HG03175 (cell line): ENCODE data around the gene GGCX.

ENCODE experiments used
- ATAC-seq: cut with Tn5 transposase; IDR thresholded peaks from one replicate; pipeline ENCODE4 v1.9.1; 2021; ENCODE audit warnings: mild to moderate bottlenecking, moderate library complexity; ENCODE audit not compliant: unreplicated experiment

Gene GGCX

DNA sequence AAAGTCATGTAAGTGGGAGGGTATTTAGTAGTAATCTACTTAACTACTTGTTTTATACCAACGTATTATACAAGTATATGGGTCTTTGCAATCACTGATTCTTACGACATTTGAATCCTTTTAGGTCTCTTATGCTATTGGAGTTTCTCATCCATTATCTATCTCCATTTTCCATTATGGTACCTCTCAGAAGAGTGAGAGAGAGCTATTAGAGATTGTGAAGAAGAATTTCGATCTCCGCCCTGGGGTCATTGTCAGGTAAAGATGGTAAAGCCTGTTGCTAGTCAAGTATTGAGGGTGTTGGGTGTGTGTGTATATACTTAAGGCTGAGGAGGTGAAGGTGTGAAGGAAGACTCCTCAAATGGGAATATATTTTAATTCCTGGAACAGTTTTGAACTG, 18.5 kb downstream of the GGCX start:
- ATAC-seq, result no peak

- no peak for ATAC-seq
These were observed 19.4 kb downstream of the GGCX start for GRCh38 chr2:85541753-85542457.

GRCh38 chr2:85541262-85541661, 20.0 kb downstream of the GGCX start:
- no peak for ATAC-seq

- no peak for ATAC-seq
These were observed 21.1 kb downstream of the GGCX start for GRCh38 chr2:85540133-85540648.

GRCh38 chr2:85539361-85540132, 21.7 kb downstream of the GGCX start:
- ATAC-seq, result peak; percentile 29

- peak; percentile 84 for ATAC-seq
These were observed 22.6 kb downstream of the GGCX start, which contains the start of gene MAT2A for GRCh38 chr2:85538507-85539360. MAT2A (plus strand) TSS chr2:85539168; CDS start chr2:85539288, 120 bp downstream.

DNA sequence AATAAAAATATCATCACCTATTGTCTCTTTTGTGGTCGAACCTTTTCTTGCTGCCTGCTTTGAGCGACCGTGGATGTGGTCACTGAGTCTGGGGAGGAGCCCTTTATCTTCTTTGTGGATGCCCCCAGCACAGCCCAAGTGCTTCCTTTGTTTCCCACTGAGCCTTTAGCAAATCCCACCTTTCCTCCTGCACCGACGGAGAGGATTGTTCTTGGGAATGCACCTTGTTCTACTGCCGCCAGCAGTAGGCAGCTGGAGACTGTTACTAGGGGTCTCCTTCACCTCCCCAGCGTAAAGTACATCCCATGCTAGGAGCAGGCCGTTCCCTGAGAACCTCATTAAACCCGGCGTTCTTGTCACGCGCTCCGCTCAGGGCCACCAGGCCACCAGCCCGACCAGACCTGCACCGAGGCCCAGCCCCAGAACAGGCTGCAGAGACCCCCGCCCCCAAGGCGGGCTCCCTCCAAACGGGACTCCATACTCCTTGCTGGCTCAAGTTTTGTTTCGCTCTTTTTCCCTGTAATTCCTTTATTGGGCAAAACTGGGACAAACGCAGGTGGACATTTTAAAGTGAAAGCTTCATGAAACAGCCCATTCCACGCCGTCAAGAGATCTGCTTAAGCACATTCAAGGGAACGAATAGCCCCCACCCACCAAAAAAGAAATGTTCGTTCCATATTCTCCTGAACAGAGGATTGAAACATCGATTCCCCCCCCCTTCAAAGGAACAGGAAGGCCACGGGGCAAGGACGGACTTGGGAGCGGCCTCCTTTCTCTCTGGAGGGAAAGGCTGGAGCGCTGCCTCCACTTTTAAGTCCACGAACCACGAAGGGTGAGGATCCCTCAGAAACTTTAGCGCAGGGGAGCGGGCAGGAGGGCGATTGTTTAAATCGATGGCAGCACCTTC, 23.4 kb downstream of the GGCX start:
- no peak for ATAC-seq

DNA sequence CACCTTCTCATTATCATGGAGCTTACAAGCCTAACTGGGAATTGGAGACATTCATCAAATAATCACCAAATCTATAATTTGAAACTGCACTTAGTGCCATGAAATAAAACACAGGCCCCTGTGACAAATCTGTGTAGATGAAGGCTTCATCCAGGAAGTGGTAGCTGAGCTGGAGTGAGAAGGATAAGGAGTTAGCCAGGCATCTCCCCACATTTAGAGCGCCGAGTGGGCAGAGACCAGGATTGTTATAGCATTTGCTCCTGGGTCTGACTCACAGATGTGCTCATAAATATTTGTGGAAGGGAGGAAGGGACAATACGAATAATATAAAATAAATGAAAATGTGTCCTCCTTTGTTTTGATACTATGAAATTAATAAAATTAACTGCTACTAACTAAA, 24.8 kb downstream of the GGCX start:
- ATAC-seq, result no peak

GRCh38 chr2:85534881-85535280, 26.4 kb downstream of the GGCX start:
- no peak for ATAC-seq

- no peak for ATAC-seq
These were observed 27.2 kb downstream of the GGCX start for GRCh38 chr2:85534099-85534498.

DNA sequence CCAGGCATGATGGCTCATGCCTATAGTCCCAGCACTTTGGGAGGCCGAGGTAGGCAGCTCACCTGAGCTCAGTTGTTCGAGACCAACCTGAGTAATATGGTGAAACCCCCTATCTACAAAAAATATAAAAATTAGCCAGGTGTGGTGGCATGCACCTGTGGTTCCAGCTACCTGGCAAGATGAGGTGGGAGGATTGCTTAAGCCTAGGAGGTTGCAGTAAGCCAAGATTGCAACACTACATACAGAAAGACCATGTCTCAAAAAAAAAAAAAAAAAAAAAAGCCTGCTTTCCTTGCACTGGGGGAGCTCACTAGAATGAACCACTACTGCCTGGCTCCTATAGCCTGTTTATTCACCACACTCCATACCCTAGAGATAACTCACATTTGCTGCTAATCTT, 29.7 kb downstream of the GGCX start:
- ATAC-seq, result no peak

DNA sequence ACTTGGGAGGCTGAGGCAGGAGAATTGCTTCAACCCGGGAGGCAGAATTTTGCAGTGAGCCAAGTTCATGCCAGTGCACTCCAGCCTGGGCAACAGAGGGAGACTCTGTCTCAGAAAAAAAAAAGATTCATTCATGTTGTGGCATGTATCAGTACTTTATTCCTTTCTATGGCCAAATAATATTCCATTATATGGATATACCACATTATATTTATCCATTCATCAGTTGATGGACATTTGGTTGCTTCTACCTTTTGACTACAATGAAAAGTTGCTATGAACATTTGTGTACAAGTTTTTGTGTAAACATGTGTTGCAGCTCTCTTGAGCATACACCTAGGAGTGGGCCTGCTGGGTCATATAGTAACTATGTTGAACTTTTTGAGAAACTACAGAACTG, 31.5 kb downstream of the GGCX start:
- no peak for ATAC-seq

DNA sequence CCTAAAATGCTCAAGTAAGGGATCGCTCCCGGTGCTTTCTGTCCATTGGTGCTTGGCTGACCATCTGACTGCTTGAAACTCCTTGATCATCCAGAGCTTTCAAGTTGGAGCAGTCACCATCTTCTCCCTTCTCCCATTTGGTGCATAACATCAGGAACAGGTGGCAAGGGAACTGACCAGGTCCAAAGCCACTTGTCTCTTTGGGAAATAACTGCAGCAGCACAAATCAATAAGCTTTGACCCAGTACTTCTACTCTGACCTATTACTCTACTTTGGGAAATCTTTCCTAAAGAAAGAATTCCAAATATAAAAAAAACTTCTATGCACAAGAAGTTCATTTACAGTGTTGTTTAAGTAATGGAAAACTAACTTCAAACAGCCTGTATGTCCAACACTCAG, 32.9 kb downstream of the GGCX start:
- ATAC-seq, result no peak

DNA sequence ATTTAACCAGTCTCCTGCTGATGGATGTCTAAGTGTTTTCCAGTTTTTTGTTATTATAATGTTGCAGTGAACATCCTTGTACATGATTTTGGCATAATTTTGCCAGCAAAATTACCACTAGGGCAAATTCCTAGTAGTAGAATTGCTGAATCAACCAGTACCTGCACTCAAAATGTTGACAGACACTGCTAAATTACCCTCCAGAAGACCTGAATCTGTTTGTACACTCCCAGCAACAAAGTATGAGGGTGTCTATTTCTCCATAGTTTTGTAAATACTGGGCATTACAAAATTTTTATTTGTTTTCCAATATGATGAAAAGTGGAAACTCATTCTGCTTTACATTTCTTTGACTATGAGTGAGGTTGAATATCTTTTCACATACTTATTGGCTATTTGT, 33.5 kb downstream of the GGCX start:
- no peak for ATAC-seq

- ATAC-seq, result no peak
These were observed 35.7 kb downstream of the GGCX start for GRCh38 chr2:85525567-85525966.

GRCh38 chr2:85525029-85525428, 36.3 kb downstream of the GGCX start:
- no peak for ATAC-seq

DNA sequence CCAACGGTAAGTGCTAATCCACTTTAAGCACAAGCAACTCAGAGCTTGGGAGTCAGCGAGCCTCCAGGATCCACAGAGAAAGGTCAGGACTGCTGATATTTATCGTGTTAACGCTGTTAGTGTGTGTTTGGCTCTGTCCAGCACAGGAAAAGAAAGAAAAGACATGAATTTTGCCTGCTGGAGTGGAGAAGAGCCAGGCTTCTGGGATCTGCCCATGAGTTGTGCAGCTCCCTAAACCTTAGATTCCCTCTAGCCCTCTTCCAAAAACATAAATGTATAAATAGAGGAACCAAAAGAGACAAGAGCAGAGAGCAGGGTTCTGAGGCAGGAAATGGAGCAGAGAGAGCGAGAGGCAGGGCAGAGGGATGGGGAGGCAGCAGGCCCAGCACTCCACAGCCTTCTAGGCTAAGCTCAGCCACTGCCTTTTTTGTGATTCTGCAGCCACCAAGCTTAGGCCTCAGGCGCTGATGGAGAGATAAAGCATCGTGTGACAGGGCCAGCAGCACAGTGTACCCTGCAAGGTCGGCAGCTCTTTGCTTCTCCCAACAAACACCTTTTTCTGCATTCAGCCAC, 36.9 kb downstream of the GGCX start:
- no peak for ATAC-seq

DNA sequence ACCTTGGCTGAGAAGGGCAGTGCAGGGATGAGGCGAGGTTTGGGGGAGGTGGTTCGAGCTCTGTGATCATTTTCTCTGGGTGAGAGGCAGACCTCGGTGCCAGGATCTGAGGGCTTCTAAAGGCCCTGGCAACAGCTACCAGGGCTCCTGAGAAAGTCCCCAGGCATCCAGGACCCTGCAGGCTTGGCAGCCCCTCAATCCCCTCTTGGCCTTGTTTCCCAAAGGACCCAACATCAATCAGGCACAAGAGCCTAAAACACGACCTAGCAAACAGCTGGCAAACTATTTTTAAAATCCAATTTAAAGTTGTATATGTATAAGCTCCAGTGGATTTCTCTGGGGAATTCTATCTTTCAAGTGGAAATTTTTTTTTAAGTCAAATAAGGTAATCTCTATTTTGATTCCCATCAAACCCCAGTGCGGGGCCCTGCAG, 37.4 kb downstream of the GGCX start:
- ATAC-seq, result no peak

- no peak for ATAC-seq
These were observed 38.0 kb downstream of the GGCX start for GRCh38 chr2:85523062-85523902.
